Activated naive CD4-positive, alpha-beta T cell (primary cell): ENCODE measurements around the gene RAB25.
"Not testable (repeated sequence)": the region's sequence is repeated elsewhere in the genome, so short reads cannot be mapped to it uniquely, and the experiment has no call there.

Experiments
- DNase-seq, 4 experiments: peaks; one replicate each; lab custom pipeline; 2025; lab: John Stamatoyannopoulos, UW

RAB25 gene

GRCh38 chr1:156102633-156103511 is 41.9 kb downstream of the RAB25 start:
- no peak for DNase-seq

- no peak for DNase-seq
These were observed 42.6 kb downstream of the RAB25 start for GRCh38 chr1:156103521-156103947.

- no peak for DNase-seq
These were observed 43.3 kb downstream of the RAB25 start for GRCh38 chr1:156104065-156104810.

- no peak for DNase-seq
These were observed 44.2 kb downstream of the RAB25 start for GRCh38 chr1:156104861-156105832.

GRCh38 chr1:156106624-156107488 is 45.9 kb downstream of the RAB25 start:
- no peak for DNase-seq

GRCh38 chr1:156108057-156108456 is 47.1 kb downstream of the RAB25 start:
- no peak for DNase-seq

- no peak for DNase-seq
These were observed 47.8 kb downstream of the RAB25 start for GRCh38 chr1:156108664-156109241.

GRCh38 chr1:156110252-156110651 is 49.3 kb downstream of the RAB25 start:
- DNase-seq, result no peak

GRCh38 chr1:156111355-156111962 is 50.5 kb downstream of the RAB25 start:
- no peak for DNase-seq

GRCh38 chr1:156112276-156113137 is 51.5 kb downstream of the RAB25 start:
- DNase-seq, result no peak

GRCh38 chr1:156113282-156113950 is 52.5 kb downstream of the RAB25 start:
- DNase-seq, result no peak

GRCh38 chr1:156114101-156114918 is 53.4 kb downstream of the RAB25 start, which contains the start of gene LMNA:
TSS of gene LMNA (plus strand) at chr1:156114711. CDS start at chr1:156114919, 208 bp downstream.
- DNase-seq, result peak in 2 of 4 experiments; percentile 22 to 31

GRCh38 chr1:156114919-156115513 is 54.1 kb downstream of the RAB25 start:
- DNase-seq, result no peak

- no peak for DNase-seq
These were observed 54.8 kb downstream of the RAB25 start for GRCh38 chr1:156115514-156116374.

GRCh38 chr1:156116731-156117130 is 55.8 kb downstream of the RAB25 start:
- DNase-seq, result not testable (repeated sequence)
